ENCODE data around the gene RNF113B.

Gene RNF113B

GRCh38 chr13:98141509-98142379, 35.3 kb downstream of the RNF113B start:
- H3K27ac ChIP-seq = no peak overlapping the region
- CTCF ChIA-PET = interaction anchor here (0.8 to 1.3 kb wide), 2 partner anchors 289 to 333 kb away, joined by 3 to 4 read pairs; no protein-coding TSS in a partner anchor
- POLR2A ChIA-PET (ENCODE audit: low non-redundant PET) = no interaction called here
- no peak for DNase-seq (ENCODE audit: low spot score)
- TF ChIP-seq CTCF (conservative IDR thresholded peaks at IDR 0.05; ENCODE audit: low read depth) = no peak

GRCh38 chr13:98141091-98141490, 36.0 kb downstream of the RNF113B start:
- ChIA-PET CTCF (no interaction called here), POLR2A (ENCODE audit: low non-redundant PET) (interaction anchor here (0.6 kb wide), 1 partner anchor 8 kb away, joined by 6 read pairs; no protein-coding TSS in a partner anchor)
- no peak overlapping the region for H3K27ac ChIP-seq

GRCh38 chr13:98134901-98135300, 42.2 kb downstream of the RNF113B start:
- no peak for DNase-seq (ENCODE audit: low spot score)
- no peak for TF ChIP-seq CTCF (conservative IDR thresholded peaks at IDR 0.05; ENCODE audit: low read depth)
- H3K27ac ChIP-seq = no peak overlapping the region
- CTCF ChIA-PET = no interaction called here
- POLR2A ChIA-PET (ENCODE audit: low non-redundant PET) = no interaction called here

More at GRCh38 chr13:98141091-98141490, 36.0 kb downstream of the RNF113B start:
- no peak for TF ChIP-seq CTCF (conservative IDR thresholded peaks at IDR 0.05; ENCODE audit: low read depth)
- no peak for DNase-seq (ENCODE audit: low spot score)

GRCh38 chr13:98133946-98134345, 43.1 kb downstream of the RNF113B start:
- no peak overlapping the region for H3K27ac ChIP-seq
- DNase-seq (ENCODE audit: low spot score) = no peak
- no peak for TF ChIP-seq CTCF (conservative IDR thresholded peaks at IDR 0.05; ENCODE audit: low read depth)
- CTCF ChIA-PET = interaction anchor here (0.7 kb wide), 2 partner anchors 418 to 717 kb away, joined by 3 to 7 read pairs; no protein-coding TSS in a partner anchor
- POLR2A ChIA-PET (ENCODE audit: low non-redundant PET) = no interaction called here

GRCh38 chr13:98129059-98129746, 47.9 kb downstream of the RNF113B start:
- POLR2A ChIA-PET (ENCODE audit: low non-redundant PET) = no interaction called here
- CTCF ChIA-PET = interaction anchor here (0.6 kb wide), 1 partner anchor 274 kb away, joined by 4 read pairs; no protein-coding TSS in a partner anchor
- TF ChIP-seq CTCF (conservative IDR thresholded peaks at IDR 0.05; ENCODE audit: low read depth) = no peak
- DNase-seq (ENCODE audit: low spot score) = no peak
- no peak overlapping the region for H3K27ac ChIP-seq
